HG02970 (cell line): ENCODE results near the gene RGS3.

Source experiments
- ATAC-seq: cut with Tn5 transposase; IDR thresholded peaks from one replicate; pipeline ENCODE4 v1.9.1; 2021; ENCODE audit warnings: mild to moderate bottlenecking, moderate library complexity, moderate number of reproducible peaks; ENCODE audit not compliant: unreplicated experiment, low FRiP score

The RGS3 gene

GRCh38 chr9:113526231-113526746, 62.8 kb downstream of the RGS3 start:
- no peak for ATAC-seq

GRCh38 chr9:113526841-113527240, 63.3 kb downstream of the RGS3 start:
- ATAC-seq, result no peak

GRCh38 chr9:113528088-113528487, 64.6 kb downstream of the RGS3 start:
- ATAC-seq, result no peak

- no peak for ATAC-seq
These were observed 65.3 kb downstream of the RGS3 start for GRCh38 chr9:113528811-113529210.

- ATAC-seq, result no peak
These were observed 65.9 kb downstream of the RGS3 start for GRCh38 chr9:113529336-113530009.

GRCh38 chr9:113530022-113530635, 66.6 kb downstream of the RGS3 start:
- ATAC-seq, result no peak

GRCh38 chr9:113530942-113531341, 67.4 kb downstream of the RGS3 start:
- no peak for ATAC-seq

- no peak for ATAC-seq
These were observed 68.6 kb downstream of the RGS3 start for GRCh38 chr9:113531919-113532808.

GRCh38 chr9:113532809-113533190, 69.3 kb downstream of the RGS3 start:
- ATAC-seq, result no peak

GRCh38 chr9:113533335-113534225, 70.1 kb downstream of the RGS3 start:
- ATAC-seq, result no peak

GRCh38 chr9:113535756-113536155, 72.2 kb downstream of the RGS3 start:
- no peak for ATAC-seq

GRCh38 chr9:113536166-113536482, 72.6 kb downstream of the RGS3 start:
- ATAC-seq, result no peak

- ATAC-seq, result no peak
These were observed 73.1 kb downstream of the RGS3 start for GRCh38 chr9:113536483-113537228.

GRCh38 chr9:113537229-113537810, 73.8 kb downstream of the RGS3 start:
- no peak for ATAC-seq

- ATAC-seq, result no peak
These were observed 74.6 kb downstream of the RGS3 start for GRCh38 chr9:113538131-113538530.

GRCh38 chr9:113538701-113539430, 75.3 kb downstream of the RGS3 start:
- no peak for ATAC-seq

- no peak for ATAC-seq
These were observed 76.9 kb downstream of the RGS3 start for GRCh38 chr9:113540466-113540865.

GRCh38 chr9:113541019-113541900, 77.7 kb downstream of the RGS3 start:
- ATAC-seq, result no peak
